GM23338 (cell line): ENCODE results near the gene RAB8B. TPM values are rescaled to one million over a fixed set of nuclear protein-coding genes. Genes with fewer than 3 reads are reported as not detected.

Experiments used
- ATAC-seq: fragments of 200-7000 bp; cut with Tn5 transposase; 3 replicates; pipeline ENCODE4 v1.9.1; 2020
- DNase-seq: peaks from one replicate; pipeline ENCODE4 v3.0.0-alpha.2; 2015; ENCODE audit warnings: low spot score
- H2AFZ ChIP-seq: fragments of 200-600 bp; sonication (generic); 2 replicates; pipeline ENCODE4 v1.8.0; 2016; ENCODE audit warnings: antibody characterized with exemption, mild to moderate bottlenecking, moderate library complexity
- H3F3A ChIP-seq: fragments of 200-600 bp; sonication (generic); replicated peaks from 2 replicates; pipeline ENCODE4 v1.8.0; 2017; ENCODE audit warnings: antibody characterized with exemption, mixed run types, low read depth
- H3K27ac ChIP-seq: fragments of 200-600 bp; sonication (generic); 2 replicates; pipeline ENCODE4 v1.6.1; 2016; ENCODE audit warnings: low read depth
- H3K27me3 ChIP-seq: fragments of 200-600 bp; sonication (generic); 2 replicates; pipeline ENCODE4 v1.8.0; 2016; ENCODE audit warnings: mild to moderate bottlenecking, mixed run types, moderate library complexity; ENCODE audit not compliant: insufficient read depth
- H3K36me3 ChIP-seq: fragments of 200-600 bp; sonication (generic); 2 replicates; pipeline ENCODE4 v1.8.0; 2016; ENCODE audit warnings: mild to moderate bottlenecking; ENCODE audit not compliant: insufficient read depth
- H3K4me1 ChIP-seq: fragments of 200-600 bp; sonication (generic); 2 replicates; pipeline ENCODE4 v1.8.0; 2016; ENCODE audit warnings: mild to moderate bottlenecking, moderate library complexity; ENCODE audit not compliant: insufficient read depth
- H3K4me2 ChIP-seq: fragments of 200-600 bp; sonication (generic); 2 replicates; pipeline ENCODE4 v1.7.1; 2017; ENCODE audit warnings: mixed run types
- H3K4me3 ChIP-seq: fragments of 200-600 bp; sonication (generic); 2 replicates; pipeline ENCODE4 v1.6.1; 2016; ENCODE audit warnings: mixed run types
- H3K79me2 ChIP-seq: fragments of 200-600 bp; sonication (generic); replicated peaks from 2 replicates; pipeline ENCODE4 v1.8.0; 2017; ENCODE audit warnings: mild to moderate bottlenecking; ENCODE audit not compliant: insufficient read depth
- H3K9me2 ChIP-seq: fragments of 200-600 bp; sonication (generic); 2 replicates; pipeline ENCODE4 v1.8.0; 2017; ENCODE audit not compliant: insufficient read depth
- H4K20me1 ChIP-seq: fragments of 200-600 bp; sonication (generic); replicated peaks from 2 replicates; pipeline ENCODE4 v1.8.0; 2017; ENCODE audit warnings: mild to moderate bottlenecking; ENCODE audit not compliant: insufficient read depth
- H3K27ac Mint-ChIP-seq: 2 replicates; pipeline ENCODE4 v1.8.0; 2020; ENCODE audit warnings: inconsistent platforms, mild to moderate bottlenecking, moderate library complexity, mixed read lengths
- H3K27me3 Mint-ChIP-seq: 3 replicates; pipeline ENCODE4 v1.8.0; 2022; ENCODE audit warnings: low read depth, mild to moderate bottlenecking, moderate library complexity, mixed read lengths, inconsistent platforms; ENCODE audit not compliant: insufficient read depth, poor library complexity
- H3K36me3 Mint-ChIP-seq: 3 replicates; pipeline ENCODE4 v1.8.0; 2021; ENCODE audit warnings: low read depth, mild to moderate bottlenecking, inconsistent platforms, moderate library complexity, mixed read lengths
- H3K4me1 Mint-ChIP-seq: 3 replicates; pipeline ENCODE4 v1.8.0; 2020; ENCODE audit warnings: mild to moderate bottlenecking, inconsistent platforms, mixed read lengths
- H3K4me3 Mint-ChIP-seq: 3 replicates; pipeline ENCODE4 v1.8.0; 2021; ENCODE audit warnings: moderate library complexity, mild to moderate bottlenecking, inconsistent platforms, mixed read lengths
- H3K9me3 Mint-ChIP-seq: 3 replicates; pipeline ENCODE4 v1.8.0; 2020; ENCODE audit warnings: moderate library complexity, mild to moderate bottlenecking, inconsistent platforms, mixed read lengths
- CREB1 ChIP-seq: fragments of 250-450 bp; sonication (Bioruptor Pico); IDR thresholded peaks from 2 replicates; pipeline ENCODE4 v1.5.0; 2020; ENCODE audit warnings: low read depth, mild to moderate bottlenecking, moderate library complexity
- ETS1 ChIP-seq: IDR thresholded peaks from 2 replicates; pipeline ENCODE4 v1.6.1; 2016; ENCODE audit warnings: antibody characterized with exemption
- EZH2phosphoT487 ChIP-seq: fragments of 200-600 bp; sonication (generic); IDR thresholded peaks from one replicate; pipeline ENCODE4 v1.8.1; 2018; ENCODE audit warnings: antibody characterized with exemption; ENCODE audit not compliant: unreplicated experiment
- STAT1 ChIP-seq: IDR thresholded peaks from one replicate; pipeline ENCODE4 v1.6.1; 2016; ENCODE audit warnings: antibody characterized with exemption; ENCODE audit not compliant: unreplicated experiment
- ZNF114 ChIP-seq: fragments of 250-450 bp; sonication (Bioruptor Pico); IDR thresholded peaks from 2 replicates; pipeline ENCODE4 v1.5.0; 2020; ENCODE audit warnings: mild to moderate bottlenecking, moderate library complexity
- ZNF331 ChIP-seq: fragments of 250-450 bp; sonication (Bioruptor Pico); IDR thresholded peaks from 2 replicates; pipeline ENCODE4 v1.5.0; 2020; ENCODE audit warnings: low read depth, mild to moderate bottlenecking, moderate library complexity
- ZNF462 ChIP-seq: fragments of 250-450 bp; sonication (Bioruptor Pico); IDR thresholded peaks from 2 replicates; pipeline ENCODE4 v1.5.0; 2020; ENCODE audit warnings: mild to moderate bottlenecking, moderate library complexity
- polyA plus RNA-seq: library from polyadenylated mRNA; unstranded; fragments of >200 nt; fragmentation: Nextera tagmentation; extraction: Ambion mirVana; gene quantifications from 2 replicates; pipeline ENCODE4 v1.2.1, GENCODE V29; 2016
- total RNA-seq: library from RNA; depleted of rRNA; stranded (reverse); fragments of >200 nt; shearing (Covaris generic); gene quantifications from 2 replicates; pipeline ENCODE4 v1.2.3, GENCODE V29; 2014

RAB8B gene
- total and polyA plus RNA-seq, 2 experiments from 2014 or later: 23.2 to 41.7 TPM

GRCh38 chr15:63231706-63232105, 42.3 kb downstream of the RAB8B start (continued):
- TF ChIP-seq ZNF462 (CRISPR knock-in tag) (no peak), EZH2phosphoT487 (no peak), ZNF331 (CRISPR knock-in tag) (no peak)

GRCh38 chr15:63232405-63232804, 43.0 kb downstream of the RAB8B start:
- H3K4me3 ChIP-seq: no peak overlapping the region
- ATAC-seq: no peak
- no peaks in the 10 kb centered on the region for H3K27me3 ChIP-seq
- H3K79me2 ChIP-seq: peaks cover 14% of the 10 kb centered on the region
- H3K9me2 ChIP-seq: no peaks in the 10 kb centered on the region
- peaks cover 5% of the 10 kb centered on the region; the same call in 1 of the 2 replicates for H4K20me1 ChIP-seq
- Mint-ChIP-seq H3K36me3 (no peaks in the 10 kb centered on the region), H3K4me3 (no peak overlapping the region), H3K9me3 (no peaks in the 10 kb centered on the region), H3K27ac (no peak overlapping the region), H3K4me1 (peaks cover 5% of the 10 kb centered on the region; the same call in 2 of the 3 replicates), H3K27me3 (peaks cover 2% of the 10 kb centered on the region)
- no peaks in the 10 kb centered on the region for H3F3A ChIP-seq
- no peak for DNase-seq
- H3K4me1 ChIP-seq: no peaks in the 10 kb centered on the region; the same call in 1 of the 2 replicates
- H3K27ac ChIP-seq: no peak overlapping the region
- no peaks in the 10 kb centered on the region for H3K36me3 ChIP-seq
- H2AFZ ChIP-seq: no peak overlapping the region
- no peak overlapping the region for H3K4me2 ChIP-seq
- no peak for TF ChIP-seq ZNF462 (CRISPR knock-in tag)
- TF ChIP-seq ZNF331 (CRISPR knock-in tag): no peak
- no peak for TF ChIP-seq ZNF114
- TF ChIP-seq CREB1: no peak
- TF ChIP-seq ETS1: no peak
- no peak for TF ChIP-seq STAT1
